Esophagus muscularis mucosa (tissue), 2 donors: Measurements from ENCODE around the gene BBOX1.

Experiments used
- EP300 ChIP-seq: sonication (generic); formaldehyde crosslinking; IDR thresholded peaks from one replicate; pipeline ENCODE4 v1.6.1; 2017; ENCODE audit warnings: antibody characterized with exemption
- POLR2A ChIP-seq: fragments of 450-650 bp; IDR thresholded peaks from one replicate; pipeline ENCODE4 v1.6.1; 2017; ENCODE audit warnings: antibody characterized with exemption, moderate library complexity, mild to moderate bottlenecking, low read depth

- TF ChIP-seq POLR2A (no peak), EP300 (no peak)
Measured at GRCh38 chr11:27089746-27090145, 49.1 kb downstream of the BBOX1 start.
